Panc1 (cell line): ENCODE data around the gene ISOC2. TPM values are rescaled to one million over a fixed set of nuclear protein-coding genes. Genes with fewer than 3 reads are reported as not detected.

Experiments used
- ATAC-seq: fragments of 200-7000 bp; cut with Tn5 transposase; 2 replicates; pipeline ENCODE4 v1.9.1; 2020; ENCODE audit warnings: mild to moderate bottlenecking, moderate library complexity
- BruUV-seq: library from RNA; stranded (reverse); fragments of 400-500 nt; replicated peaks from 2 replicates; lab custom pipeline; 2021; lab: Mats Ljungman, UMichigan
- CTCF ChIA-PET: fragments of 300-600 bp; sonication (Branson Sonifier 250); formaldehyde crosslinking; loops from one replicate; lab custom pipeline; 2022; ENCODE audit warnings: antibody characterized with exemption; lab: Charles Lee
- POLR2A ChIA-PET: fragments of 300-600 bp; sonication (Branson Sonifier 250); formaldehyde crosslinking; loops from one replicate; lab custom pipeline; 2022; ENCODE audit warnings: antibody characterized with exemption; lab: Charles Lee
- DNase-seq: peaks from one replicate; pipeline ENCODE4 v3.0.0-alpha.2; 2010; ENCODE audit warnings: low read depth, low spot score
- H3K27ac ChIP-seq: 2 replicates; pipeline ENCODE4 v1.5.1; 2011; ENCODE audit warnings: mild to moderate bottlenecking, low read length, inconsistent platforms
- H3K27me3 ChIP-seq: fragments of 200-500 bp; sonication (Bioruptor generic); 2 replicates; pipeline ENCODE4 v1.6.0; 2014; ENCODE audit warnings: low read length, inconsistent platforms; ENCODE audit not compliant: control insufficient read depth, insufficient read depth
- H3K36me3 ChIP-seq: fragments of 200-500 bp; sonication (Bioruptor generic); 2 replicates; pipeline ENCODE4 v1.5.1; 2014; ENCODE audit warnings: inconsistent platforms, mild to moderate bottlenecking, low read length, moderate library complexity; ENCODE audit not compliant: control insufficient read depth, insufficient read depth
- H3K4me1 ChIP-seq: 2 replicates; pipeline ENCODE4 v1.5.1; 2011; ENCODE audit warnings: inconsistent platforms, mild to moderate bottlenecking, low read length, moderate library complexity; ENCODE audit not compliant: control insufficient read depth, insufficient read depth
- H3K4me3 ChIP-seq, 2 experiments: 2 replicates each; pipeline ENCODE4 v1.5.1; 2011 to 2012; ENCODE audit warnings: low read depth in 2 of 2, low read length in 2 of 2, mild to moderate bottlenecking in 2 of 2, inconsistent platforms in 1 of 2, moderate library complexity in 1 of 2
- H3K9me3 ChIP-seq: fragments of 200-500 bp; sonication (Bioruptor generic); 2 replicates; pipeline ENCODE4 v1.5.1; 2014; ENCODE audit warnings: low read depth, mild to moderate bottlenecking, inconsistent platforms, low read length, moderate library complexity; ENCODE audit not compliant: control insufficient read depth, insufficient read depth
- POLR2AphosphoS5 ChIP-seq: IDR thresholded peaks from 2 replicates; pipeline ENCODE4 v1.6.1; 2012; ENCODE audit warnings: mild to moderate bottlenecking, low read depth, low read length, moderate library complexity
- SIN3A ChIP-seq: IDR thresholded peaks from 2 replicates; pipeline ENCODE4 v1.6.1; 2012; ENCODE audit warnings: low read depth, mild to moderate bottlenecking, low read length, moderate library complexity, borderline replicate concordance; ENCODE audit not compliant: insufficient read depth
- TCF7L2 ChIP-seq: IDR thresholded peaks from 2 replicates; pipeline ENCODE4 v1.6.1; 2011; ENCODE audit warnings: mild to moderate bottlenecking, low read depth, low read length, inconsistent platforms
- in situ Hi-C: cut with HindIII; loops from 2 replicates; pipeline ENCODE4 v1.10.0; 2016; ENCODE audit warnings: low sequenced_read_pairs, low pct_unique_long_range_greater_than_20kb
- intact Hi-C: fragments of 100-400 bp; cut with micrococcal nuclease; formaldehyde crosslinking; loops from one replicate; pipeline ENCODE4 v1.10.0; 2022; ENCODE audit not compliant: unreplicated experiment
- total RNA-seq: library from RNA; stranded (reverse); gene quantifications from one replicate; pipeline ENCODE4 v1.2.1, GENCODE V29; 2021; ENCODE audit not compliant: unreplicated experiment
- TF ChIP-seq, protein P1 (sequence below): fragments of 450-650 bp; IDR thresholded peaks from 2 replicates; pipeline ENCODE4 v1.5.1; 2017; ENCODE audit warnings: mild to moderate bottlenecking
- TF ChIP-seq, protein P2 (sequence below), 2 experiments: IDR thresholded peaks; 2 replicates each; pipeline ENCODE4 v1.6.1; 2011 to 2012; ENCODE audit warnings: low read depth in 2 of 2, control low read depth in 1 of 2, low read length in 1 of 2, mild to moderate bottlenecking in 1 of 2, moderate library complexity in 1 of 2; ENCODE audit not compliant: insufficient read depth in 1 of 2

ISOC2 gene
- total RNA-seq, 1 experiment from 2014 or later, result 150 TPM

DNA sequence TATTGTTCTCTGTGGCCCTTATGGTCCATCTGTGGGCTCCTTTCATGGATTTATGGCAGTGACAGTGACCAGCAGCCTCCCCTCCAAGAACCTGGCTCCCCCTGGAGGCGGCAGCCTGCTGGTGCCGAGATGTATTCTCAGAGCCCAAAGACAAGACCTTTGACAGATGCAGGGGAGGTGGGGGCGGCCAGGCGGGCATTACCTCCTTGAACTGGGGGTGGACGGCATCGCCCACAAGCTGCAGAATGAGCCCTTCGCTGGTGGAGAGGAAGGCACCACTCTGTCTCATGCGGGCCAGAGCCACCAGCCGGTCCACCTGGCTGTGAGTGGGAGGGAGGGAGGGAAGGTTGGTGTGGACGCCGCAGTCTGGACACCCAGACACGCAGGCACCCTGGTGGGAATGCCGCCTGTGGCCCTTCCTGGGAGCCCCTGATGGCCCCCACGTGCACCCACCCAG lies 6.6 kb downstream of the ISOC2 start:
- intact Hi-C loops, result no loop called here
- Histone ChIP-seq H3K36me3 (0 out of 2 replicates have a peak, but pooled peaks cover 3% of the 10 kb centered on the region), H3K4me3 (no peak overlapping the region), H3K9me3 (no peaks in the 10 kb centered on the region), H3K27me3 (peaks cover 6% of the 10 kb centered on the region), H3K4me1 (peaks cover 3% of the 10 kb centered on the region), H3K27ac (no peak overlapping the region)
- in situ Hi-C loops, result no loop called here
- ATAC-seq (peak; percentile 52), DNase-seq (no peak)
- TF ChIP-seq, protein P1, sequence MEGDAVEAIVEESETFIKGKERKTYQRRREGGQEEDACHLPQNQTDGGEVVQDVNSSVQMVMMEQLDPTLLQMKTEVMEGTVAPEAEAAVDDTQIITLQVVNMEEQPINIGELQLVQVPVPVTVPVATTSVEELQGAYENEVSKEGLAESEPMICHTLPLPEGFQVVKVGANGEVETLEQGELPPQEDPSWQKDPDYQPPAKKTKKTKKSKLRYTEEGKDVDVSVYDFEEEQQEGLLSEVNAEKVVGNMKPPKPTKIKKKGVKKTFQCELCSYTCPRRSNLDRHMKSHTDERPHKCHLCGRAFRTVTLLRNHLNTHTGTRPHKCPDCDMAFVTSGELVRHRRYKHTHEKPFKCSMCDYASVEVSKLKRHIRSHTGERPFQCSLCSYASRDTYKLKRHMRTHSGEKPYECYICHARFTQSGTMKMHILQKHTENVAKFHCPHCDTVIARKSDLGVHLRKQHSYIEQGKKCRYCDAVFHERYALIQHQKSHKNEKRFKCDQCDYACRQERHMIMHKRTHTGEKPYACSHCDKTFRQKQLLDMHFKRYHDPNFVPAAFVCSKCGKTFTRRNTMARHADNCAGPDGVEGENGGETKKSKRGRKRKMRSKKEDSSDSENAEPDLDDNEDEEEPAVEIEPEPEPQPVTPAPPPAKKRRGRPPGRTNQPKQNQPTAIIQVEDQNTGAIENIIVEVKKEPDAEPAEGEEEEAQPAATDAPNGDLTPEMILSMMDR, result peak; percentile 97
- TF ChIP-seq TCF7L2, result no peak
- BruUV-seq, result no TSS peak
- ChIA-PET POLR2A (no interaction called here), CTCF (no interaction called here)

DNA sequence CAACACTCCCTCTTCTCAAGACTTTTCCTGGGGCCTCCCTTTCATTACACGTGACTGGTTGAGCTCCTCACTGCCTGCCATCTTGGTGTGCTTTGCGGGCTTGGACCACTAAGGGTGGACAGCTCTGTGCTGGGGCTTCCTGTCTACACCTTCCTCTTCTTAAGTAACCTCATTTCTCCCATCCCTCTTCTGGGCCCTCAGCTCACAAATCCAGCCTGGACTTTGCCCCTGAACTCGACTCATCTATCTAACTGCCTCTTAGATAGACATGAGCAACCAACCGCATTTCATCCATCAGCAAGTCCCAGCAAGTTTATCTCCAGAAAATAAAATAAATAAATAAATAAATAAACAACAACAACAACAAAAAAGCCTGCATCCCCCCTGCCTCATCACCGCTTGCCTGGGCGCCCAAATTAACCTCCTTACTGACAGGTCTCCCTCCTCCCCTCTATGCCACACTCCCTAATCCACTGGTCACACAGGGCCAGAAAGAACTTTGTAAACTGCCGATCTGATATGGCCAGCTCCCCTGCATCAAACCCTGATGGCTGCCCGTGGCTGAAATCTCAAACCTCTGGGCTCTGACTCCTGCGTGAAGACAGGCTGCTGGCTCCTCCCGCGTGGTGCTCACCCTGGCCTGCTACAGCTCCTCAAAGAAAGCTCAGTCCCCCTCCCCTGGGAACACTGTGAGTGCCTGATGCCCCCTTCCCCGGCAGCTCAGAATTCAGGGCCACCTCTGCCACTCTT lies 7.8 kb downstream of the ISOC2 start:
- no peaks in the 10 kb centered on the region for H3K9me3 ChIP-seq
- CTCF ChIA-PET, result interaction anchor here (0.6 to 1.4 kb wide), 3 partner anchors 14 to 70 kb away, joined by 3 to 6 read pairs (median 6); no protein-coding TSS in a partner anchor

More for the DNA sequence above, 7.8 kb downstream of the ISOC2 start:
- Histone ChIP-seq H3K36me3 (0 out of 2 replicates have a peak, but pooled peaks cover 3% of the 10 kb centered on the region), H3K4me1 (no peaks in the 10 kb centered on the region; the same call in 1 of the 2 replicates), H3K4me3 (no peak overlapping the region), H3K27ac (no peak overlapping the region), H3K27me3 (peaks cover 6% of the 10 kb centered on the region)
- no peak for DNase-seq
- ATAC-seq, result peak; percentile 11; the same call in 1 of the 2 replicates
- POLR2A ChIA-PET, result no interaction called here
- TF ChIP-seq SIN3A (no peak), POLR2AphosphoS5 (no peak), TCF7L2 (no peak)
- TF ChIP-seq, protein P2, sequence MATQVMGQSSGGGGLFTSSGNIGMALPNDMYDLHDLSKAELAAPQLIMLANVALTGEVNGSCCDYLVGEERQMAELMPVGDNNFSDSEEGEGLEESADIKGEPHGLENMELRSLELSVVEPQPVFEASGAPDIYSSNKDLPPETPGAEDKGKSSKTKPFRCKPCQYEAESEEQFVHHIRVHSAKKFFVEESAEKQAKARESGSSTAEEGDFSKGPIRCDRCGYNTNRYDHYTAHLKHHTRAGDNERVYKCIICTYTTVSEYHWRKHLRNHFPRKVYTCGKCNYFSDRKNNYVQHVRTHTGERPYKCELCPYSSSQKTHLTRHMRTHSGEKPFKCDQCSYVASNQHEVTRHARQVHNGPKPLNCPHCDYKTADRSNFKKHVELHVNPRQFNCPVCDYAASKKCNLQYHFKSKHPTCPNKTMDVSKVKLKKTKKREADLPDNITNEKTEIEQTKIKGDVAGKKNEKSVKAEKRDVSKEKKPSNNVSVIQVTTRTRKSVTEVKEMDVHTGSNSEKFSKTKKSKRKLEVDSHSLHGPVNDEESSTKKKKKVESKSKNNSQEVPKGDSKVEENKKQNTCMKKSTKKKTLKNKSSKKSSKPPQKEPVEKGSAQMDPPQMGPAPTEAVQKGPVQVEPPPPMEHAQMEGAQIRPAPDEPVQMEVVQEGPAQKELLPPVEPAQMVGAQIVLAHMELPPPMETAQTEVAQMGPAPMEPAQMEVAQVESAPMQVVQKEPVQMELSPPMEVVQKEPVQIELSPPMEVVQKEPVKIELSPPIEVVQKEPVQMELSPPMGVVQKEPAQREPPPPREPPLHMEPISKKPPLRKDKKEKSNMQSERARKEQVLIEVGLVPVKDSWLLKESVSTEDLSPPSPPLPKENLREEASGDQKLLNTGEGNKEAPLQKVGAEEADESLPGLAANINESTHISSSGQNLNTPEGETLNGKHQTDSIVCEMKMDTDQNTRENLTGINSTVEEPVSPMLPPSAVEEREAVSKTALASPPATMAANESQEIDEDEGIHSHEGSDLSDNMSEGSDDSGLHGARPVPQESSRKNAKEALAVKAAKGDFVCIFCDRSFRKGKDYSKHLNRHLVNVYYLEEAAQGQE (IDR thresholded peaks at IDR 0.05; ENCODE audit: insufficient read depth in 1 of 2, low read depth in 2 of 2, low read length in 1 of 2), result no peak
- TF ChIP-seq, protein P1, result no peak
- TSS peak; percentile 54 for BruUV-seq
- intact Hi-C loops (no loop called here), in situ Hi-C loops (no loop called here)
